Measurements from ENCODE around the gene C11orf16. TPM values are rescaled to one million over a fixed set of nuclear protein-coding genes. Genes with fewer than 3 reads are reported as not detected.

C11orf16 gene
- total RNA-seq, 2 experiments from 2014 or later: not detected

GRCh38 chr11:8930456-8931175, 2.1 kb downstream of the C11orf16 start:
- Mint-ChIP-seq H3K27ac (no peak overlapping the region), H3K4me3 (no peak overlapping the region), H3K36me3 (ENCODE audit: low read depth) (no peaks in the 10 kb centered on the region), H3K27me3 (ENCODE audit: low read depth) (no peaks in the 10 kb centered on the region), H3K9me3 (no peaks in the 10 kb centered on the region), H3K4me1 (ENCODE audit: low read depth) (no peaks in the 10 kb centered on the region)
- CTCF ChIA-PET: interaction anchor here (0.6 to 1.6 kb wide), 2 partner anchors 29 to 724 kb away, joined by 3 to 4 read pairs; no protein-coding TSS in a partner anchor
- no peak for DNase-seq
- intact Hi-C loops (cut with micrococcal nuclease): no loop called here

DNA sequence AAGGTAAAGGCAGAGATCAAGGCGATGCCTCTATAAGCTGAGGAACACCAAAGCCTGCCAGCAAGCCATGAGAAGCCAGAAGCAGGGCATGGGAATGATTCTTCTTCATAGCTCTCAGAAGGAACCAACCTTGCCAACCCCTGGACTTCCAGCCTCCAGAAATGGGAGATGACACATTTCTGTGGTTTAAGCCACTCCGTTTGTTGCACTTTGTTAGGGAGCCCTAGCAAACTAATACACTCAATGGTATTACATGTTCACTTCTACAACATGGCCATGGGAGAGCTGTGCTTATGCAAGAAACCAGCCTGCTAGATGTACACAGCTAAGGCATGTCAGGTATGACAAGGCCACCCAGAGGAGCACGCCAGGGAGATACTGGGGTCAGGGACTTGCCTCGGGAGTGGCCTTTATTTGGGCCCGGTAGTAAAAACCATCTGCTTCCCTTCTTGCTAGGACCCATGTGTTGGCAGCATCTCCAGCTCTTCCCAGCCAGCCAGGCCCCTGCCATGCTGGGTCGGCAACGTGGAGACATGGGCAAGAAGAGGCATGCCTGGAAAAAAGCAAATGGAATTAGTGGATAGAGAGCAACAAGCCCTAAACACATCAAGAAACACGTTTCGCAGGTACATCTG, 3.6 kb downstream of the C11orf16 start:
- CTCF ChIA-PET: interaction anchor here (1.2 kb wide), 1 partner anchor 14 kb away, joined by 3 read pairs; no protein-coding TSS in a partner anchor
- Mint-ChIP-seq H3K9me3 (no peaks in the 10 kb centered on the region), H3K4me3 (no peak overlapping the region), H3K4me1 (ENCODE audit: low read depth) (no peaks in the 10 kb centered on the region), H3K36me3 (ENCODE audit: low read depth) (no peaks in the 10 kb centered on the region), H3K27ac (no peak overlapping the region), H3K27me3 (ENCODE audit: low read depth) (no peaks in the 10 kb centered on the region)
- intact Hi-C loops (cut with micrococcal nuclease): no loop called here
- no peak for DNase-seq

DNA sequence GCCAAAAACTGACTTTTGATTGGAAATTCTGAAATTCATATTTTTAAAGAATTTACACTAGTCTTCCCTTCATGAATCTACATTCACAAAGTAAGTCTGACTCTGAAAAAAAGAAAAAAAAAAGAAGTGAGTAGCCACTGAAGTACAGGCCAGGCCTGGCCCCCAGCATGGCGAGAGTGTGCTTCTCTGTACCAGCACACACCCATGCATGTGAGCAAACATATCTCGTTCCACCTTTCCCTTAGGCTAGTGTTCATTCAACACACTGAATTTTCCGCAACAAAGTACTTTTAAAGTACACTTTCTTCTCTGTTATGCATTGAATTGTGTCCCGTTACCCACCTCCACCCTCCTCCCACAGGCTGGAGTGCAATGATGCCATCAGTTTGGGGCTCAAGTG, 4.5 kb downstream of the C11orf16 start:
- peaks cover 2% of the 10 kb centered on the region for H3K36me3 Mint-ChIP-seq (ENCODE audit: low read depth)
- intact Hi-C loops (cut with micrococcal nuclease): no loop called here
- H3K4me1 Mint-ChIP-seq (ENCODE audit: low read depth): no peaks in the 10 kb centered on the region
- no peaks in the 10 kb centered on the region for H3K27me3 Mint-ChIP-seq (ENCODE audit: low read depth)
- no peak overlapping the region for H3K27ac Mint-ChIP-seq
- CTCF ChIA-PET: no interaction called here
- DNase-seq: no peak
- no peaks in the 10 kb centered on the region for H3K9me3 Mint-ChIP-seq
- H3K4me3 Mint-ChIP-seq: no peak overlapping the region

DNA sequence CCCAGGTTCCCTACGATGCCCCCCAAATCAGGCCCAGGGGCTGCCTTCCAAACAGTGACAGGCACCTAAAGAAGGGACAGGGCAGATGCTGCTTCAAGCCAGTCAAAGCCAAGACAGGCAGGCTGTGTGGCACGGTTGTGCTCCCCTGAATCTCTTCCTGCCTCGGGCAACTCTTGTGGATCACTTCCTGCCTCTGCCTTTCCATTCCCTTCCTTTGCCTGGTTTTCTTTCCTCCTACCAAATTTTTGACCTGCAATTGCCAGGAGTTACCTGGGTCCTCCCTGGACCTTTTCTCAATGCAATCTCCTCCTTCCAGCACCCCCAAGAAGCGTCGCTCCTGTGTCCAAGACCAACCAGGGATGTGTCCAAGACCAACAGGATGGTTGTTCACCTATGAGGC, 5.5 kb downstream of the C11orf16 start:
- Mint-ChIP-seq H3K9me3 (no peaks in the 10 kb centered on the region), H3K27ac (no peak overlapping the region), H3K27me3 (ENCODE audit: low read depth) (no peaks in the 10 kb centered on the region), H3K4me1 (ENCODE audit: low read depth) (no peaks in the 10 kb centered on the region), H3K4me3 (no peak overlapping the region), H3K36me3 (ENCODE audit: low read depth) (peaks cover 2% of the 10 kb centered on the region)
- no peak for DNase-seq
- intact Hi-C loops (cut with micrococcal nuclease): no loop called here
- CTCF ChIA-PET: interaction anchor here (0.6 to 1.0 kb wide), 2 partner anchors 32 to 211 kb away, joined by 3 to 4 read pairs; no protein-coding TSS in a partner anchor

DNA sequence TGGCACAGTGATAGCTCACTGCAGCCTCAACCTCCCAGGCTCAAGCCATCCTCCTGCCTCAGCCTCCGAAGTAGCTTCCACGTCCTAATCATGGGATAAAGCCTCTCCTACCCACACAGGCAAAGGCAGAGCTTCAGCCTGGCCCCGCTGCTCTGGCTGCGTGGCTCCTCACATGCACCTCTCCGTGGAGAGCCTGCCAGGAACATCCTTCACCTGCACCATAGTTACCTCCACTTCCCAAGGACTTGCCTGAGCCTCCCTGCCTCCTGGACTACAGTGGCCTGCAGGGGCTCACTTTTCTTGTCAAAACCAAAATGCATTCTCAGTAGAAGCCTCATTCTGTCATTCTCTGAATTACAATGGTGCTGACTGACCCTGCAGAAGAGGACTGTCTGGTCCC, 6.5 kb downstream of the C11orf16 start:
- Mint-ChIP-seq H3K27ac (no peak overlapping the region), H3K36me3 (ENCODE audit: low read depth) (peaks cover 2% of the 10 kb centered on the region), H3K9me3 (no peaks in the 10 kb centered on the region), H3K4me3 (no peak overlapping the region), H3K27me3 (ENCODE audit: low read depth) (no peaks in the 10 kb centered on the region), H3K4me1 (ENCODE audit: low read depth) (no peaks in the 10 kb centered on the region)
- intact Hi-C loops (cut with micrococcal nuclease): no loop called here
- CTCF ChIA-PET: interaction anchor here (1.0 to 1.3 kb wide), 2 partner anchors 12 to 33 kb away, joined by 3 to 5 read pairs; no protein-coding TSS in a partner anchor
- no peak for DNase-seq

DNA sequence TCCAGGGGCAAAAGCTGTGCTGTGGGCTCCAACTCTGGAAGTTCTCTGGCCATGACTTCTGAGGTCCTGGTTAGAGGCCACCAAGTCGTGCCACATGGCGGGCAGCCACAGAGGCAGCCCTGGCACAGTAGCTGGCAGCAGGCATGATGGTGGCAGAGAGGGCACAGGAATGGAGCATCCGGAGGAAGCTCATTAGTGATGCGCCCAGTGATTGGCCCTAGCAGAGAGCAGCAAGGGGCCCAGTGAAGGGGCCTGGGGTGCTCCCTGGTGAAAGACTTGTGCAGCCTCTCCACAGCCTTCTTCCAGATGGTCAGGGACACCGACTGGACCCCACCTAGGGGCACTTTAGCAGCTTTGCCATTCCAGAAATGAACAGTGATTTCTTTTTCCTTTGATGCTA, 7.0 kb downstream of the C11orf16 start:
- intact Hi-C loops (cut with micrococcal nuclease): no loop called here
- Mint-ChIP-seq H3K4me3 (no peak overlapping the region), H3K36me3 (ENCODE audit: low read depth) (peaks cover 2% of the 10 kb centered on the region), H3K27me3 (ENCODE audit: low read depth) (no peaks in the 10 kb centered on the region), H3K4me1 (ENCODE audit: low read depth) (no peaks in the 10 kb centered on the region), H3K27ac (no peak overlapping the region), H3K9me3 (no peaks in the 10 kb centered on the region)
- CTCF ChIA-PET: interaction anchor here (1.3 kb wide), 1 partner anchor 11 kb away, joined by 5 read pairs; no protein-coding TSS in a partner anchor
- DNase-seq: no peak

- CTCF ChIA-PET: interaction anchor here (1.1 kb wide), 4 partner anchors 8 to 25 kb away, joined by 3 to 4 read pairs (median 3); no protein-coding TSS in a partner anchor
- H3K27me3 Mint-ChIP-seq (ENCODE audit: low read depth): no peaks in the 10 kb centered on the region
- H3K27ac Mint-ChIP-seq: no peak overlapping the region
- no peaks in the 10 kb centered on the region for H3K4me1 Mint-ChIP-seq (ENCODE audit: low read depth)
- H3K4me3 Mint-ChIP-seq: no peak overlapping the region
- no peaks in the 10 kb centered on the region for H3K9me3 Mint-ChIP-seq
- intact Hi-C loops (cut with micrococcal nuclease): no loop called here
- peaks cover 19% of the 10 kb centered on the region for H3K36me3 Mint-ChIP-seq (ENCODE audit: low read depth)
- DNase-seq: no peak
Observed at GRCh38 chr11:8922691-8923090, 10.1 kb downstream of the C11orf16 start.

DNA sequence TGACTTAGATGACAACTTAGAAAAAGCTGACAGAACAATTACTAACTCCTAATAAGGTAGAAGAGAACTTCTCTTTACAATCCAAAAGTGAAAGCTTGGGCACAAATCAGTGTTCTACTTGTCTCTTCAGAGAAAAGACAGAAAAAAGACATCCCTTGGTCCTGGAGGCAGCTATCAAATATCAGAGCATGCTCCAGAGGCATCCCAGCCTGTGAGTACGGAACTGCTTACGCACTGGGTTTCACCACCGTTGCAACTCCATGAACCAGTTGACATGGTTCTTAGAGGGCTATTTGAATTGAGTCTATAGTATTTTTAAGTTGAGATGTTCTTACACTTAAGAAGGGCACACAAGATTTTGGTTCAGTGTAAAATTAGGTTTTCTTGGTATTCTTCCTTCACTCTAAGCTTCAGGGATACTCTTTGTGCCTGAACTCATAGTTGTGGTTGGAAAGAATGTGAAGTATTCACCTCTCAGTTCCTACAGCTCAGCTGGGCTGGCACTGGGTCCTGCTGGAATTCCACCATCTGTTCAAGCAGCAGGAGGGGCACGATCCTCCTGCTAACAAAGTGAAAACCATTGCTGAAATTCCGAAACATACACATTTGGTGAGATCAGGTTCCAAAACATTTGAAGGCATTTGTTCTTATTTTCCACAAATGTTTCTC, 15.5 kb downstream of the C11orf16 start:
- CTCF ChIA-PET: interaction anchor here (1.9 kb wide), 1 partner anchor 42 kb away, joined by 5 read pairs; no protein-coding TSS in a partner anchor
- Mint-ChIP-seq H3K27ac (no peak overlapping the region), H3K4me1 (ENCODE audit: low read depth) (peaks cover 22% of the 10 kb centered on the region), H3K27me3 (ENCODE audit: low read depth) (no peaks in the 10 kb centered on the region), H3K9me3 (no peaks in the 10 kb centered on the region), H3K36me3 (ENCODE audit: low read depth) (peaks cover 32% of the 10 kb centered on the region), H3K4me3 (no peak overlapping the region)
- DNase-seq: no peak
- intact Hi-C loops (cut with micrococcal nuclease): loop anchor here (10.0 kb wide), 1 partner anchor 648 kb away; no protein-coding TSS in a partner anchor

- Mint-ChIP-seq H3K27ac (peak overlapping the region; percentile 87), H3K36me3 (ENCODE audit: low read depth) (peaks cover 27% of the 10 kb centered on the region), H3K4me3 (no peak overlapping the region), H3K27me3 (ENCODE audit: low read depth) (no peaks in the 10 kb centered on the region), H3K4me1 (ENCODE audit: low read depth) (peaks cover 32% of the 10 kb centered on the region), H3K9me3 (no peaks in the 10 kb centered on the region)
- DNase-seq: no peak
- intact Hi-C loops (cut with micrococcal nuclease): loop anchor here (1.0 to 10.0 kb wide), 11 partner anchors 45 to 843 kb away; partner anchors contain the start of genes TMEM9B and ZNF143
- CTCF ChIA-PET: interaction anchor here (0.7 to 2.6 kb wide), 13 partner anchors 8 to 259 kb away, joined by 3 to 42 read pairs (median 3); no protein-coding TSS in a partner anchor
Observed at GRCh38 chr11:8914661-8915018, 18.1 kb downstream of the C11orf16 start.

GRCh38 chr11:8913961-8914660, 18.6 kb downstream of the C11orf16 start:
- Mint-ChIP-seq H3K4me1 (ENCODE audit: low read depth) (peaks cover 34% of the 10 kb centered on the region), H3K27me3 (ENCODE audit: low read depth) (no peaks in the 10 kb centered on the region), H3K36me3 (ENCODE audit: low read depth) (peaks cover 24% of the 10 kb centered on the region), H3K4me3 (peak overlapping the region; percentile 52), H3K27ac (peak overlapping the region; percentile 87), H3K9me3 (no peaks in the 10 kb centered on the region)
- CTCF ChIA-PET: interaction anchor here (0.5 to 2.6 kb wide), 9 partner anchors 8 to 224 kb away, joined by 3 to 42 read pairs (median 3); no protein-coding TSS in a partner anchor
- peak; percentile 61 for DNase-seq
- intact Hi-C loops (cut with micrococcal nuclease): loop anchor here (1.0 to 10.0 kb wide), 11 partner anchors 45 to 843 kb away; partner anchors contain the start of genes TMEM9B and ZNF143

GRCh38 chr11:8911029-8911823, 21.5 kb downstream of the C11orf16 start, which contains the start of gene AKIP1:
Gene AKIP1, plus strand, starts transcription at chr11:8911189. Its CDS starts 261 bp downstream, at chr11:8911450.
- Mint-ChIP-seq H3K36me3 (ENCODE audit: low read depth) (peaks cover 9% of the 10 kb centered on the region), H3K27ac (peak within 1 kb of the TSS; percentile 86), H3K9me3 (no peaks in the 10 kb centered on the region), H3K4me1 (ENCODE audit: low read depth) (peaks cover 44% of the 10 kb centered on the region), H3K4me3 (peak within 1 kb of the TSS; percentile 92), H3K27me3 (ENCODE audit: low read depth) (no peaks in the 10 kb centered on the region)
- DNase-seq: peak; percentile 91
- CTCF ChIA-PET: interaction anchor here (0.7 to 2.4 kb wide), 6 partner anchors 11 to 605 kb away, joined by 3 to 13 read pairs (median 5); no protein-coding TSS in a partner anchor
- intact Hi-C loops (cut with micrococcal nuclease): loop anchor here (1.0 to 10.0 kb wide), 9 partner anchors 79 to 846 kb away; partner anchors contain the start of genes RPL27A and TRIM66

Data from activated naive CD4-positive, alpha-beta T cell treated with anti-CD3 and anti-CD28 coated beads for 36 hours (primary cell).